NB4 (cell line): ENCODE data around the gene WNT3.

Experiments
- CTCF ChIP-seq: IDR thresholded peaks from one replicate; pipeline ENCODE4 v1.5.1; 2012; ENCODE audit warnings: low read depth, low read length
- MYC ChIP-seq: IDR thresholded peaks from 2 replicates; pipeline ENCODE4 v1.6.1; 2011; ENCODE audit warnings: low read depth, low read length
- POLR2A ChIP-seq: IDR thresholded peaks from 2 replicates; pipeline ENCODE4 v1.6.1; 2011; ENCODE audit warnings: mild to moderate bottlenecking; ENCODE audit not compliant: insufficient read length; ENCODE audit errors: extremely low read depth

DNA sequence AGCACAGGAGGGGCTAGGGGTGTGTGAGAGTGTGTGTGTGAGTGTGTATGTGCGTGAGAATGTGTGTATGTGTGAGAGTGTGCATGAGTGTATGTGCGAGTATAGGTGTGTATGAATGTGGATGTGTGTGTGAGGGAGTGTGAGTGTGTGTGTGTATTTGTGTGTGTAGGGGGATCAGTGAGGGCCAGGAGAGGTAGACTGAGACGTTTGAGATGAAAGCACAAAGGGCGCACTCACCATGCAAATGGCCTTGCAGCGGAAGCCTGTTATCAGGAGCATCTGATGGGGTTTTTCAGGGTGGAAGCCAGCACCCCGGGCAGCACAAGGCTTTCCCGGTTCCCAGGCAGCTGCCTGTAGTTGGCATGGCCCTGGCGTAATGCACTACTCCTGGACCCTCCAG, 47.8 kb upstream of the WNT3 start:
- TF ChIP-seq CTCF (no peak), POLR2A (no peak), MYC (no peak)
